Measurements from ENCODE around the gene RNF167.
"Not testable (repeated sequence)": the region's sequence is repeated elsewhere in the genome, so short reads cannot be mapped to it uniquely, and the experiment has no call there.

The RNF167 gene

DNA sequence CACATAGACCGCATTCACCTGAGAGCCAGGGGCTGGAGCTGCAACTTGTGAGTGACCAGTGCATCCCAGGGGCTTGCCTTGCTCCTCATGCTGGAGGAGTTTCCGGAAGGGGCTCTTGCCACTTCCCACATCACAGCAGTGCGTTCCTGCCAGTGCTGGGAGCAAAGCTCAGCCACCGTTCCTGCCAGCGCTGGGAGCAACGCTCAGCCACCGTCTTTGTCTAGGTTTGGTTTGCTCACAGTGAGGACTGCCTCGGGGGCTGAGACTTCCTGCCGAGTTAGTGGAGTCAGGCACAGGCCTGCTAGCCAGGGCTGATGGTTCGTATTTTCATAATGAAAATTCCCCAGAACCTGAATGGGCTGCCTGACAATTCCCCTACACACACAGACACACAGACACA, 31.8 kb upstream of the RNF167 start:
- H3K9ac ChIP-seq (ENCODE audit: low read length), result no peak overlapping the region
- no peaks in the 10 kb centered on the region for H3K27me3 ChIP-seq (ENCODE audit: control insufficient read depth, insufficient read depth, low read length)
- H3K4me1 ChIP-seq (ENCODE audit: control insufficient read depth, low read depth, low read length), result peaks cover 10% of the 10 kb centered on the region
- H3K36me3 ChIP-seq (ENCODE audit: control insufficient read depth, low read depth, low read length), result no peaks in the 10 kb centered on the region
- no peak overlapping the region for H3K4me3 ChIP-seq (ENCODE audit: low read length)
- no peaks in the 10 kb centered on the region for H3K9me3 ChIP-seq (ENCODE audit: control insufficient read depth, low read depth, low read length)
- H3K27ac ChIP-seq (ENCODE audit: low read length), result no peak overlapping the region

- Histone ChIP-seq H3K27me3 (ENCODE audit: control insufficient read depth, insufficient read depth, low read length) (no peaks in the 10 kb centered on the region), H3K9ac (ENCODE audit: low read length) (no peak overlapping the region), H3K4me1 (ENCODE audit: control insufficient read depth, low read depth, low read length) (peaks cover 10% of the 10 kb centered on the region), H3K36me3 (ENCODE audit: control insufficient read depth, low read depth, low read length) (no peaks in the 10 kb centered on the region), H3K27ac (ENCODE audit: low read length) (no peak overlapping the region), H3K4me3 (ENCODE audit: low read length) (no peak overlapping the region), H3K9me3 (ENCODE audit: control insufficient read depth, low read depth, low read length) (no peaks in the 10 kb centered on the region)
Measured at GRCh38 chr17:4908711-4909496, 31.2 kb upstream of the RNF167 start.

GRCh38 chr17:4913994-4914393, 26.1 kb upstream of the RNF167 start:
- H3K27ac ChIP-seq (ENCODE audit: low read length), result no peak overlapping the region
- H3K9me3 ChIP-seq (ENCODE audit: control insufficient read depth, low read depth, low read length), result no peaks in the 10 kb centered on the region
- peaks cover 5% of the 10 kb centered on the region for H3K4me1 ChIP-seq (ENCODE audit: control insufficient read depth, low read depth, low read length)
- no peak overlapping the region for H3K4me3 ChIP-seq (ENCODE audit: low read length)
- H3K9ac ChIP-seq (ENCODE audit: low read length), result no peak overlapping the region
- no peaks in the 10 kb centered on the region for H3K36me3 ChIP-seq (ENCODE audit: control insufficient read depth, low read depth, low read length)
- H3K27me3 ChIP-seq (ENCODE audit: control insufficient read depth, insufficient read depth, low read length), result no peaks in the 10 kb centered on the region

- not testable (repeated sequence) for H3K9me3 ChIP-seq (ENCODE audit: control insufficient read depth, low read depth, low read length); H3K9ac ChIP-seq (ENCODE audit: low read length); H3K36me3 ChIP-seq (ENCODE audit: control insufficient read depth, low read depth, low read length); H3K4me1 ChIP-seq (ENCODE audit: control insufficient read depth, low read depth, low read length); H3K27ac ChIP-seq (ENCODE audit: low read length); H3K4me3 ChIP-seq (ENCODE audit: low read length); H3K27me3 ChIP-seq (ENCODE audit: control insufficient read depth, insufficient read depth, low read length)
Measured at GRCh38 chr17:4914551-4914950, 25.5 kb upstream of the RNF167 start.

DNA sequence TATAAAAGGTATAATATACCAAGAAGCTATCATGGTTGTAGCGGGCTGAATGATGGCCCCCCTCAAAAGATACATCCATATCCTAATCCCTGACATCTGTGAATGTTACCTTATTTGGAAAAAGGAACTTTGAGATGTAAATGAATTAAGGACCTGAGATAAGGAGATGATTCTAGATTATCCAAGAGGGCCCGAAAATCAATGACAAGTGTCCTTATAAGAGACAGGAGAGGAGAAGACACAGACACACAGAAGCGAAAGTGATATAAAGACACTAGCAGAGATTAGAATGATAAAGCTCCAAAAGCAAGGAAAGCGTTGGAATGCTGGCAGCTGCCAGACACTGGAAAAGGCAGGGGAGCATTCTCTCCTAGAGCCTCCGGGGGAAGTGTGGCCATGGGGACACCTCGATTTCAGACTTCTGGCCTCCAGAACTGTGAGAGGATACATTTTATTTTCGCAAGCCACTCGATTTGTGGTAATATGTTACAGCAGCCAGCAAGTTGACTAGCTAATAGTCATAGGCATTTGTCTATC, 20.5 kb upstream of the RNF167 start:
- H3K9ac ChIP-seq (ENCODE audit: low read length), result no peak overlapping the region
- no peak overlapping the region for H3K4me3 ChIP-seq (ENCODE audit: low read length)
- H3K27ac ChIP-seq (ENCODE audit: low read length), result no peak overlapping the region
- H3K4me1 ChIP-seq (ENCODE audit: control insufficient read depth, low read depth, low read length), result peaks cover 3% of the 10 kb centered on the region
- H3K9me3 ChIP-seq (ENCODE audit: control insufficient read depth, low read depth, low read length), result no peaks in the 10 kb centered on the region
- no peaks in the 10 kb centered on the region for H3K27me3 ChIP-seq (ENCODE audit: control insufficient read depth, insufficient read depth, low read length)
- no peaks in the 10 kb centered on the region for H3K36me3 ChIP-seq (ENCODE audit: control insufficient read depth, low read depth, low read length)

DNA sequence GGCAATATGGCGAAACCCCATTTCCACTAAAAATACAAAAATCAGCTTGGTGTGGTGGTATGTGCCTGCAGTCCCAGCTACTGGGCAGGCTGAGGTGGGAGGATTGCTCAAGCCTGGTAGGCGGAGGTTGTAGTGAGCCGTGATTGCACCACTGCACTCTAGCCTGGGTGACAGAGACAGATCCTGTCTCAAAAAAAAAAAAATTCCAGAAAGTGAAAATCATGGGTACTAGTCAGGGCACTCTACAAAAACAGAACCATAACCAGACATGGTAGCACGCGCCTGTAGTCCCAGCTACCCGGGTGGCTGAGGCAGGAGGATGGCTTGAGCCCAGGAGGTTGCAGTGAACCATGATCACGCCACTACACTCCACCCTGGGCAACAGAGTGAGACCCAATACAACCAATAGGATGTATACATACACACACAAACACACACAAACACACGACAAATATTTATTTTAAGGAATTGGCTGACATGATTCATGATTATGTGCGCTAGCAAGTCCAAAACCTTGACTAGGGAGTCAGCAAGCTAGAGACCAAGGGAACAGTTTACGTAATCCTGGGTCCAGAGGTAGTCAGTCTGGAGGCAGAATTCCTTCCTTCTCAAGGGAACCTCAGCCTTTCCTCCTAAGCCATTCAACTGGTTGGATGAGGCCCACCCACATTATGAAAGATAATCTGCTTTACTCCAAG, 19.6 kb upstream of the RNF167 start:
- Histone ChIP-seq H3K9ac (ENCODE audit: low read length) (no peak overlapping the region), H3K27me3 (ENCODE audit: control insufficient read depth, insufficient read depth, low read length) (no peaks in the 10 kb centered on the region), H3K4me3 (ENCODE audit: low read length) (no peak overlapping the region)

DNA sequence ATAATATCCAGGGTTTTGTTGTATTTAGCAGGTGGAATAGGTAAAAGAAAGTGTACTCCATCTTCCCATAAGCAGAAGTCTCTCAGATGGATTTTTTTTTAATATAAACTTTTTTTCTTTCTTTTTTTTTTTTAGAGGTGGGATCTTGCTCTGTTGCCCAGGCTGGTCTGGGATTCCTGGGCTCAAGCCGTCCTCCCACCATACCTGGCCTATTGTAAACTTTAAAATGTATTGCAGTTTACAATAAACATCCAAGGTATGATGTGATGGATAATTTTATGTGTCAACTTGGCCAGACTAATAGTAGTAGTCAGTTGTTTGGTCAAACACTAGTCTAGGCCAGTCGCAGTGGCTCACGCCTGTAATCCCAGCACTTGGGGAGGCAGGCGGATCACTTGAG, 18.7 kb upstream of the RNF167 start:
- Histone ChIP-seq H3K9ac (ENCODE audit: low read length) (no peak overlapping the region), H3K4me3 (ENCODE audit: low read length) (no peak overlapping the region), H3K4me1 (ENCODE audit: control insufficient read depth, low read depth, low read length) (peaks cover 3% of the 10 kb centered on the region), H3K9me3 (ENCODE audit: control insufficient read depth, low read depth, low read length) (no peaks in the 10 kb centered on the region), H3K27ac (ENCODE audit: low read length) (no peak overlapping the region), H3K36me3 (ENCODE audit: control insufficient read depth, low read depth, low read length) (no peaks in the 10 kb centered on the region), H3K27me3 (ENCODE audit: control insufficient read depth, insufficient read depth, low read length) (no peaks in the 10 kb centered on the region)

More for the DNA sequence above, 19.6 kb upstream of the RNF167 start:
- Histone ChIP-seq H3K4me1 (ENCODE audit: control insufficient read depth, low read depth, low read length) (peaks cover 3% of the 10 kb centered on the region), H3K27ac (ENCODE audit: low read length) (no peak overlapping the region), H3K36me3 (ENCODE audit: control insufficient read depth, low read depth, low read length) (no peaks in the 10 kb centered on the region), H3K9me3 (ENCODE audit: control insufficient read depth, low read depth, low read length) (no peaks in the 10 kb centered on the region)

- not testable (repeated sequence) for H3K27ac ChIP-seq (ENCODE audit: low read length); H3K36me3 ChIP-seq (ENCODE audit: control insufficient read depth, low read depth, low read length); H3K4me1 ChIP-seq (ENCODE audit: control insufficient read depth, low read depth, low read length); H3K9me3 ChIP-seq (ENCODE audit: control insufficient read depth, low read depth, low read length); H3K27me3 ChIP-seq (ENCODE audit: control insufficient read depth, insufficient read depth, low read length); H3K4me3 ChIP-seq (ENCODE audit: low read length); H3K9ac ChIP-seq (ENCODE audit: low read length)
Measured at GRCh38 chr17:4926577-4927335, 13.3 kb upstream of the RNF167 start.

DNA sequence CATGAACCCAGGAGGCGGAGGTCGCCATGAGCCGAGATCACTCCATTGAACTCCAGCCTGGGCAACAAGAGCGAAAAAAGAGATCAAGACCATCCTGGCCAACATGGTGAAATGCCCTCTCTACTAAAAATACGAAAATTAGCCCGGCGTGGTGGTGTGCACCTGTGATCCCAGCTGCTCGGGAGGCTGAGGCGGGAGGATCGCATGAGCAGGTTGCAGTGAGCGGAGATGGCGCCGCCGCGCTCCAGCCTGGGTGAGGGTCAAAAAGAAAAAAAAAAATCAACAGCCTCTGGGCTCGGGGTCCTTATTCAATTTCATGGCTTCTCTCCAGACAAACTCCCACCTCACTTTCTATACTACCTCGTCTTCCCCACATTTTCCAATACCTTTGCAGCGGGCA, 11.2 kb upstream of the RNF167 start:
- Histone ChIP-seq H3K4me3 (ENCODE audit: low read length) (no peak overlapping the region), H3K9ac (ENCODE audit: low read length) (no peak overlapping the region), H3K36me3 (ENCODE audit: control insufficient read depth, low read depth, low read length) (peaks cover 3% of the 10 kb centered on the region), H3K27me3 (ENCODE audit: control insufficient read depth, insufficient read depth, low read length) (no peaks in the 10 kb centered on the region), H3K27ac (ENCODE audit: low read length) (no peak overlapping the region), H3K9me3 (ENCODE audit: control insufficient read depth, low read depth, low read length) (no peaks in the 10 kb centered on the region), H3K4me1 (ENCODE audit: control insufficient read depth, low read depth, low read length) (no peaks in the 10 kb centered on the region)

- Histone ChIP-seq H3K4me3 (ENCODE audit: low read length) (no peak within 1 kb of the TSS), H3K9ac (ENCODE audit: low read length) (no peak within 1 kb of the TSS), H3K4me1 (ENCODE audit: control insufficient read depth, low read depth, low read length) (peaks cover 2% of the 10 kb centered on the region), H3K36me3 (ENCODE audit: control insufficient read depth, low read depth, low read length) (peaks cover 6% of the 10 kb centered on the region), H3K27ac (ENCODE audit: low read length) (no peak within 1 kb of the TSS), H3K27me3 (ENCODE audit: control insufficient read depth, insufficient read depth, low read length) (no peaks in the 10 kb centered on the region), H3K9me3 (ENCODE audit: control insufficient read depth, low read depth, low read length) (no peaks in the 10 kb centered on the region)
Measured at GRCh38 chr17:4931963-4932362, 8.1 kb upstream of the RNF167 start, which contains the start of gene GP1BA. Gene GP1BA (plus strand): TSS chr17:4932277. CDS start chr17:4932605, 328 bp downstream.

DNA sequence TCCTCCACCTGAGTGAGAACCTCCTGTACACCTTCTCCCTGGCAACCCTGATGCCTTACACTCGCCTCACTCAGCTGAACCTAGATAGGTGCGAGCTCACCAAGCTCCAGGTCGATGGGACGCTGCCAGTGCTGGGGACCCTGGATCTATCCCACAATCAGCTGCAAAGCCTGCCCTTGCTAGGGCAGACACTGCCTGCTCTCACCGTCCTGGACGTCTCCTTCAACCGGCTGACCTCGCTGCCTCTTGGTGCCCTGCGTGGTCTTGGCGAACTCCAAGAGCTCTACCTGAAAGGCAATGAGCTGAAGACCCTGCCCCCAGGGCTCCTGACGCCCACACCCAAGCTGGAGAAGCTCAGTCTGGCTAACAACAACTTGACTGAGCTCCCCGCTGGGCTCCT, 7.3 kb upstream of the RNF167 start:
- peaks cover 2% of the 10 kb centered on the region for H3K4me1 ChIP-seq (ENCODE audit: control insufficient read depth, low read depth, low read length)
- H3K4me3 ChIP-seq (ENCODE audit: low read length), result no peak overlapping the region
- no peaks in the 10 kb centered on the region for H3K27me3 ChIP-seq (ENCODE audit: control insufficient read depth, insufficient read depth, low read length)
- H3K36me3 ChIP-seq (ENCODE audit: control insufficient read depth, low read depth, low read length), result peaks cover 11% of the 10 kb centered on the region
- no peak overlapping the region for H3K27ac ChIP-seq (ENCODE audit: low read length)
- H3K9ac ChIP-seq (ENCODE audit: low read length), result no peak overlapping the region
- H3K9me3 ChIP-seq (ENCODE audit: control insufficient read depth, low read depth, low read length), result no peaks in the 10 kb centered on the region

Data from iPS-18a (cell line).